Psoas muscle (tissue), 8 donors: ENCODE measurements around the gene PCLAF. TPM values are rescaled to one million over a fixed set of nuclear protein-coding genes. Genes with fewer than 3 reads are reported as not detected.

Experiments used
- ATAC-seq, 4 donors: fragments of 200-7000 bp; cut with Tn5 transposase; one replicate each; pipeline ENCODE4 v1.9.1; 2020; ENCODE audit warnings: moderate library complexity in 3 of 4, mild to moderate bottlenecking in 2 of 4
- DNase-seq, 2 donors: peaks; one replicate each; pipeline ENCODE4 v3.0.0-alpha.2; 2020
- H3K27ac ChIP-seq: fragments of 200-600 bp; one replicate; pipeline ENCODE4 v1.8.0; 2022
- H3K27me3 ChIP-seq, 3 donors: fragments of 200-600 bp in 1 of 3; one replicate each; pipeline versions ENCODE4 v1.6.1 to v1.8.0; 2013 to 2022; ENCODE audit warnings: low read length in 2 of 3, mild to moderate bottlenecking in 2 of 3, moderate library complexity in 1 of 3; ENCODE audit not compliant: insufficient read depth in 3 of 3
- H3K36me3 ChIP-seq, 2 donors: fragments of 200-600 bp in 1 of 2; one replicate each; pipeline versions ENCODE4 v1.6.1 to v1.8.0; 2013 to 2022; ENCODE audit warnings: low read depth in 1 of 2, mild to moderate bottlenecking in 1 of 2, moderate library complexity in 1 of 2; ENCODE audit not compliant: insufficient read depth in 1 of 2
- H3K4me1 ChIP-seq: fragments of 200-600 bp; one replicate; pipeline ENCODE4 v1.8.0; 2022
- H3K4me3 ChIP-seq: fragments of 200-600 bp; one replicate; pipeline ENCODE4 v1.8.0; 2022; ENCODE audit warnings: mild to moderate bottlenecking
- H3K9me3 ChIP-seq: fragments of 200-600 bp; one replicate; pipeline ENCODE4 v1.8.0; 2022
- WGBS, 3 donors: extraction: QIAGEN DNeasy Blood & Tissue Kit; methylation state at CpG; one replicate each; pipeline versions ENCODE4 v1.1.6 to v1.1.7; 2013; 5-methylcytosine and 5-hydroxymethylcytosine counted together
- intact Hi-C, 2 donors: fragments of 100-400 bp; cut with DNase I; formaldehyde crosslinking; loops; one replicate each; pipeline versions ENCODE4 v1.11.0 to v1.14.2; 2022
- polyA plus RNA-seq, 3 donors: library from polyadenylated mRNA; stranded (reverse); fragments of 200-250 nt; gene quantifications; one replicate each; pipeline ENCODE4 v1.2.3, GENCODE V29; 2013
- total RNA-seq, 4 donors: library from RNA; stranded (reverse); fragmentation: NEBNext Ultra II Directional in 2 of 4; extraction: Animal tissue kit (Norgen Biotek cat#: 25700) in 2 of 4; gene quantifications; one replicate each; pipeline versions ENCODE4 v1.2.1 to v1.2.4, GENCODE V29; 2021 to 2023
- TF ChIP-seq, protein P1 (sequence below): fragments of 200-600 bp; IDR thresholded peaks from one replicate; pipeline ENCODE4 v1.8.0; 2022; ENCODE audit warnings: antibody characterized with exemption
- donor health status: healthy with polysubstance abuse.
- donor health status: DM: no; HTN: no; CAD: no; lungs with moderate emphysema.
- donor health status: Bipolar disorder and iron deficiency.
- donor health status: healthy.
- donor health status: DM: yes; HTN: yes; CAD: no.
- donor health status: DM: no; HTN: no; CAD: no.
- donor health status: DM: no; HTN: no; CAD: no.
- donor health status: DM: yes; HTN: yes; CAD: no.

Gene PCLAF
- total and polyA plus RNA-seq, 7 donors, result 0.15 to 0.42 (median 0.37) TPM; not detected in 2

- TF ChIP-seq, protein P1, sequence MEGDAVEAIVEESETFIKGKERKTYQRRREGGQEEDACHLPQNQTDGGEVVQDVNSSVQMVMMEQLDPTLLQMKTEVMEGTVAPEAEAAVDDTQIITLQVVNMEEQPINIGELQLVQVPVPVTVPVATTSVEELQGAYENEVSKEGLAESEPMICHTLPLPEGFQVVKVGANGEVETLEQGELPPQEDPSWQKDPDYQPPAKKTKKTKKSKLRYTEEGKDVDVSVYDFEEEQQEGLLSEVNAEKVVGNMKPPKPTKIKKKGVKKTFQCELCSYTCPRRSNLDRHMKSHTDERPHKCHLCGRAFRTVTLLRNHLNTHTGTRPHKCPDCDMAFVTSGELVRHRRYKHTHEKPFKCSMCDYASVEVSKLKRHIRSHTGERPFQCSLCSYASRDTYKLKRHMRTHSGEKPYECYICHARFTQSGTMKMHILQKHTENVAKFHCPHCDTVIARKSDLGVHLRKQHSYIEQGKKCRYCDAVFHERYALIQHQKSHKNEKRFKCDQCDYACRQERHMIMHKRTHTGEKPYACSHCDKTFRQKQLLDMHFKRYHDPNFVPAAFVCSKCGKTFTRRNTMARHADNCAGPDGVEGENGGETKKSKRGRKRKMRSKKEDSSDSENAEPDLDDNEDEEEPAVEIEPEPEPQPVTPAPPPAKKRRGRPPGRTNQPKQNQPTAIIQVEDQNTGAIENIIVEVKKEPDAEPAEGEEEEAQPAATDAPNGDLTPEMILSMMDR, result no peak
- no peaks in the 10 kb centered on the region for H3K9me3 ChIP-seq
- H3K4me3 ChIP-seq, result no peak overlapping the region
- no peak overlapping the region for H3K27ac ChIP-seq
- H3K4me1 ChIP-seq, result no peaks in the 10 kb centered on the region
- intact Hi-C loops, result no loop called here
- 89 to 95% (median 92%) methylated on average over 4 of the region's 4 CpGs for WGBS, 3 donors
- no peaks in the 10 kb centered on the region for H3K27me3 ChIP-seq
- no peak for ATAC-seq
- no peak for DNase-seq
- H3K36me3 ChIP-seq, result peaks cover 0 to 3% of the 10 kb centered on the region in 2 donors
Observed at GRCh38 chr15:64341961-64342360, 39.3 kb downstream of the PCLAF start.

- Histone ChIP-seq H3K27ac (no peak overlapping the region), H3K4me3 (no peak overlapping the region), H3K9me3 (no peaks in the 10 kb centered on the region), H3K36me3 (peaks cover 0 to 3% of the 10 kb centered on the region in 2 donors), H3K4me1 (no peaks in the 10 kb centered on the region), H3K27me3 (no peaks in the 10 kb centered on the region)
- DNase-seq, result no peak
- intact Hi-C loops, result no loop called here
- TF ChIP-seq, protein P1, result no peak
- ATAC-seq, result no peak
- WGBS, 3 donors, result 90 to 100% (median 93%) methylated on average over 1 of the region's 1 CpG
Observed at GRCh38 chr15:64340355-64340754, 40.9 kb downstream of the PCLAF start.

- no peaks in the 10 kb centered on the region for H3K27me3 ChIP-seq
Observed at GRCh38 chr15:64337761-64338160, 43.5 kb downstream of the PCLAF start.

GRCh38 chr15:64333986-64334929 lies 47.0 kb downstream of the PCLAF start:
- TF ChIP-seq, protein P1, result no peak
- H3K9me3 ChIP-seq, result no peaks in the 10 kb centered on the region
- no peaks in the 10 kb centered on the region for H3K4me1 ChIP-seq
- no peak overlapping the region for H3K27ac ChIP-seq
- no peak for ATAC-seq
- H3K27me3 ChIP-seq, result no peaks in the 10 kb centered on the region
- intact Hi-C loops, result no loop called here
- 71 to 80% (median 79%) methylated on average over 9 of the region's 9 CpGs for WGBS, 3 donors
- no peaks in the 10 kb centered on the region for H3K36me3 ChIP-seq
- no peak for DNase-seq
- H3K4me3 ChIP-seq, result no peak overlapping the region

More at GRCh38 chr15:64337761-64338160, 43.5 kb downstream of the PCLAF start:
- H3K27ac ChIP-seq, result no peak overlapping the region
- TF ChIP-seq, protein P1, result no peak
- intact Hi-C loops, result no loop called here
- ATAC-seq (no peak), DNase-seq (no peak)
- WGBS, 3 donors, result 92 to 95% (median 93%) methylated on average over 2 of the region's 2 CpGs
- H3K9me3 ChIP-seq, result no peaks in the 10 kb centered on the region
- peaks cover 0 to 3% of the 10 kb centered on the region in 2 donors for H3K36me3 ChIP-seq
- no peaks in the 10 kb centered on the region for H3K4me1 ChIP-seq
- H3K4me3 ChIP-seq, result no peak overlapping the region
